Glomerular endothelial cell (primary cell): ENCODE measurements around the gene PEPD. TPM values are rescaled to one million over a fixed set of nuclear protein-coding genes. Genes with fewer than 3 reads are reported as not detected.

Source experiments
- DNase-seq: peaks from one replicate; pipeline ENCODE4 v3.0.0-alpha.2; 2011; ENCODE audit warnings: low read depth, low spot score; ENCODE audit errors: extremely low read depth
- total RNA-seq: library from RNA; depleted of rRNA; stranded (reverse); fragments of >200 nt; gene quantifications from 2 replicates; pipeline ENCODE4 v1.2.3, GENCODE V29; 2015

Gene PEPD
- total RNA-seq, 1 donor from 2014 or later = 110 TPM

DNA sequence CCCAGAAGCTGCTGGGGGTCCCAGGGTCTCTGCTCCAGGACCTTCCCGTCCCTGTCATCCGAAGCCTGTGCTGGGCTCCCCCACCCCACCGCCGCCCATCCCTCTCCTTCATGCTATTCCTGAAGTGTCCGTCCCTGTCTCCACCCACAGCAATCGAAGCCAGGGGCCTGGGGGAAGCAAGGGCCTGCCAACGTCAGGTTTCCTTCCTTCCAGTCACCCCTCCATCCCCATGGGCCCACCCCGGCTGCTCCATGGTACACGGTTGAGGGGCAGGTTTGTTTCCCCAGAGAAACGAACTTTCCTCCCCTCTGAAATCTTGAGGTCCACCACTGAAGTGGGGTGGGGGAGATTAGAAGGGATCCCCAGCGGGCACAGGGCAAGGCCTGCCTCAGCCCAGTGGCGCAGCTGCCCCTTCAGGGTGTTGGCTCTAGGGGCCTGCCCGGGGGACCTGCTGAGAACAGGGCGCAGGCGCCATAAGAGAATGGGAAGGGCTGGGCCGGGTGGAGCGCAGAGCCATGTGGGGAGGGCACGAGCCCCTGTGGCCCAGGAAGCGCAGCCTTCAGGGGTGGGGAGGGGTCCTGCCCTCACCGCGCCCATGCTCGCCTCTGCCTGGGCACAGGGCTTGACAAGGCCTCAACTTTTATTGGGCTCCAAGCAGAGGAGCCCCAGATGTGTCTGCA is 132.0 kb downstream of the PEPD start:
- DNase-seq = no peak

DNA sequence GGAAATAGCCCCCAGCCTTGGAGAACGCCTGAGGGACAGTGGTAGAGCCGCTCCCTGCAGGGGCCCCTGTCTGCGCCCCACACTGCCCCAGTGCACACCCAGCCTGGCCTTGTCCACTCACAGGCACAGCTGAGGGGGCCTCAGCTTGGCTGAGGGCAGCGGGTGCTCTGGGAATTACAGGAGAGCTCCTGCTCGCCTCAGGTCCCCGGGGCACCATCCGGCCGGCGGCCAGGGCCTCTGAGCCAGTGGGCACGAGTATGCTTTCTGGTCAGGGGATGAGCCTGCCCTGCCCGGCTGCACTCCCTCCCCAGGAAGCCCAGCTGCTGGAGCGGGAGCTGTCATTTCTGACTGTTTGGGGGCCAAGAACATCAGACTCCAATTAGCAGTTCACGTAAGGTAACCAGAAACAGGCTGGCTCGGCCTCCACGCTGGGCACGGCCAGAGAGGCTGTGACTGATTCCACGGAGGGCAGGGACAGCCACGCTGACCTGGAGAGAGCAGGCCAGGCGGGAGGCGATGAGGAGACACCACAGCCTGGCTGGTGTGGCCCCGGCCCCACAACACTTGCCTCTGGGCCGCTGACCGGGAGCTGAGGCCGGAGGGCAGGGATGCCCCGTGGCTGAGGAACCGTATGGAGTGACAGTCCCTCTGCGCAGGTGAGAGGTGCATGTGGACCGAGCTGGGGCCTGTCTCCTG is 132.7 kb downstream of the PEPD start:
- no peak for DNase-seq

DNA sequence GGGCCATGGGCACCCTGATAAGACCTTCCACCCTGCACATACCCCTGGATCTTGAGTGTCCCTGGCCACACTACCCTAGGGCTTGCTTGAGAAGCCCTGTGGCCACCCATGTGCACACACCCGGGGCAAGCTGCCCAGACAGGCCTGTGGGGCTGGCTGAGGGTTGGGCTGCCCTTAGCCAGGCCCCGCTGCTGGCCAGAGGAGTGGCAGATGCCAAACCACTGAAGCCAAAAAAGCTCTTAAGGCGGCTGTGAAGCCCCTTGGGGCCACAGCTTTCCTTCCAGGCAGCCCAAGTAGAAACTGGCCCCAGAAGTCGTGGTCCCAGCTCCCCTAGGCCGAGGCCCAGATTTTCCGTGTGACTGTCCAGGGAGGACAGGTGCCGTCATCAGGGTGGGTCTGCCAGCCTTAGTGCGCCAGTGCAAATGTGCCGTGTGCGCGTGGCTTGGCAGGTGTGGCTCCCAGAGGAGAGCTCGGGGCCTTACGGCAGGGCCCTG is 133.3 kb downstream of the PEPD start:
- no peak for DNase-seq

DNA sequence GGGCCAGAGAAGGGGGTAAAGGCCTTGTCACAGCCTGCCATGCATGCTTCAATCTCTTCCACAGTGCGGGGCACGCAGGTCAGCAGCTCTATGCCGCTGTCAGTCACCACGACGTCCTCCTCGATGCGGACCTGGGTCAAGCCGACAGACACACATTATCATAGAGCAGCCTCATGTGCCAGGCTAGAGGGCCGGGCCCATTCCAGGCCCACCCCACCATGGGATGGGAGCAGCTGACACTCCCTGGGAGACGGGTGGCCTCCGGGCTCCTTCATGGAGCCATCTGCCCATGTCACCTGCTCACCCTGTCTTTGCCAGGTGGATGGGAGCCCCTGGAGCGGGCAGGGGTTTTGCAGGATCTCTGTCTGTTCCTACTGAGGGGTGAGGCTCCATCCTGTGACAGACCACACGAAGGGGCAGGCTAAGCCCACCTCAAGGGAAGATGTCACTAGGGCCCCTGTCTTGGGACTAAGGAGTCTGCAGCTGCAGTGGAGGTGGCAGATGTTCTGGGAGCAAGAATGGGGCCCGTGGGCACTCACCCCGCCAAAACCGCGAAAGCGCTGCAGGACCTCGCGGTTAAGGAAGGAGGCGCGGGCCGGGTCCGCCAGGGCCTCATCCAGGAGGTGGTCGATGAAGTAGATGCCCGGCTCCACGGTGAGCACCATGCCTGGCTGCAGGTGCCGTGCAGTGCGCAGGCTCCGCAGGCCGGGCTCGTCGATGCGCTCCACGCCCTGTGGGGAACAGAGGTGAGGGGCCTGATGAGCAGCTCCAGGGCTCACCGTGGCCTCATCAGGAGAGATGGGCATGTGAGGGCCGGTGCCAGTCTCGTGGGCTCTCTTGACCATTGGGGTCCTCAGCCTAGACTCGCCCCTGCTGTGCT is 134.0 kb downstream of the PEPD start:
- no peak for DNase-seq

DNA sequence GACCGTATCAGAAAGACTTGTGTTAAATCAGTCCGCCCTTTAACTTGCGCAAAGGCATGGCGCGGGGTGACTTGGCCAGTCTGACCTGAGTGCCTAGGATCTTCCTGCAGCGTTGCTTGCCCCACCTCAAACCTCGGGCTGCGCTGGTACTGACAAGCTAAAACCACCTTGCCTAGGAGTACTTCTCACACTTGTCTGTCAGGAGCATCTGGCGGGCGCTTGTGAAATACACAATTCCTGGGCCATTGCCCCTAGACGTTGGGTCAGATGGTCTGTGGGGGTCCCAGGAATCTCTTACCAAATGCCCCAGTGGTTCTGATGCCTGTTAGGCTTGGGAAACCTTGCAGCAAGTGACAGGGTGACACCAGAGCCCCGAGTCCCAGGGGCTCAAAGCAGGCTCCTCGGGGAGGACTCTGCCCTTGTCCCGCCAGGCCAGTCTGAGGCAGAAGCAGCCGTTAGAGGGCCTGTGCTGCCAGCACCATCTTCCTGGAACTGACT is 135.2 kb downstream of the PEPD start:
- DNase-seq = no peak

DNA sequence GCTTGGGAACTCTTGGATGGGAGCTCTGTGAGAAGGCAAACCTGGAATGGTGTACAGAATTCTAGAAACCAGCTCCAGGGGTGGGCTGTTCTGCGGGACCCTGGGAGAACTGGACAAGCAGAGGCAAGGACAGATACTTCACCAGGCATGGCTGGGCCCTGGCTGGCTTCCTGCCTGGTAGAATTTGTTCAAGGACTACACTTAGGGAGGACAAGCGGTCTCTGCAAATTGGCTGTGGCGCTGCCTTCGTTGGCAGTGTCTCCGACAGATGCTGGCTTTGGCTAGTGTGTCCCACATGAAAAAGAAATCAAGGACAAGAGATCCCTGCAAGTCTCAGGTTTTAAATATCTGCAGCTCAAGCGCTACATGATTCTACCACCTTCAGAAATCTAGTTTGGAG is 135.6 kb downstream of the PEPD start:
- DNase-seq = no peak

DNA sequence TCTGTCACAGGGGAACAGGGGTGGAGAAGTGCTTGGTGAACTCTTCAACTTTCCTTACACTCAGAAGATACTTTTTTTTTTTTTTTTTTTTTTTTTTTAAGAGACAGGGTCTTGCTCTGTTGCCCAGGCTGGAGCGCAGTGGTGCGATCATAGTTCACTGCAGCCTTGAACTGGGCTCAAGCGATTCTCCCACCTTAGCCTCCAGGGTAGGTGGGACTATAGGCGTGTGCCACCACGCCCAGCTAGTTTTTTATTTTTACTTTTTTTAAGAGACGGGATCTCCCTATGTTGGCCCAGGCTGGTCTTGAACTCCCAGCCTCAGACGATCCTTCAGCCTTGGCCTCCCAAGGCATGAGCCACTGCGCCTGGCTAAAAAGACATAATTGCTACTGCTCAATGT is 136.6 kb downstream of the PEPD start:
- no peak for DNase-seq

DNA sequence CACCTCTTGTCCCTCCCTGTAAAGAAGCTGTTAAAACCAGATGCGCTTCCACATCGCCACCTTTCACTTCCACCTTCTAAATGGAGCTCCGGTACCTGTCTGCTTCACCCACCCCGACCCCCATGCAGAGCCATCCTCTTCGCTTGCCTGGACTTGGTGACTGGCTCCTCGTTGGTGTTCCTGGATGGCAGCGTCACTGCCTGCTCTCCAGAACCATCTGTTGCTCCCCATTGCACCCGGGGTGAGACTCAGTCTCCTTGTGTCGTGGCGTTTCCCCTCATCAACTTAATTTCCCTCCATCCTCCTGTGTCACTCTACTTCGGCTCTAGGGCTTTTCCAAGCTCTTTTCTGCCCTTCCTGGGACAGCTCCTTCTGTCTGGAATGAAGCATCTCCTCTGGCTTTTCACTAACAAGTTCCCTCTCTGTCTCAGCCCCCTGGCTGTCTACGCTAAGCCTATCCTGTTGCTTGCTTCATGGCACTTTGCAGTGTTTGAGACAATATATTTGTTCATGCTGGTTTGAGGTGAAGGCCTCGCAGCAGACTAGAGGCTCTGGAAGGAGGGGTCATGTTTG is 137.8 kb downstream of the PEPD start:
- no peak for DNase-seq

DNA sequence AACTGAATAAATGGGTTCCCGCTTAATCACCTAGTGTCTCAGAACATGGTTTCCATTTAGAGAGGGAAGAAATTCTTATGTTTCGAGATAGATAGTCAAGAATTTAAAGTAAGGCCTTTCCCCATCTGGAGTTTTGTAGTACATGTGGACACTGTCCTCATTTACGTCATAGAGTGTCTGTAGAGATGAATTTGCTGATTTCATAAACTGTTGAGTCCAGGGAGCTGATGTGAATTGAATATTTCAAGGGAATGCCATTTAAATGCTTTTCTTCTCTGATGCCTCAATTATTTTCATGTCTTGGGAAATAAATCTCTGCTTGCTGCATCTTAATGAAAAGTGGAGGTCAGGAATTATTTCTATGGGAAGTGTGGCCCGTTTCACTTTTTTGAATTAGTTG is 138.6 kb downstream of the PEPD start:
- no peak for DNase-seq

DNA sequence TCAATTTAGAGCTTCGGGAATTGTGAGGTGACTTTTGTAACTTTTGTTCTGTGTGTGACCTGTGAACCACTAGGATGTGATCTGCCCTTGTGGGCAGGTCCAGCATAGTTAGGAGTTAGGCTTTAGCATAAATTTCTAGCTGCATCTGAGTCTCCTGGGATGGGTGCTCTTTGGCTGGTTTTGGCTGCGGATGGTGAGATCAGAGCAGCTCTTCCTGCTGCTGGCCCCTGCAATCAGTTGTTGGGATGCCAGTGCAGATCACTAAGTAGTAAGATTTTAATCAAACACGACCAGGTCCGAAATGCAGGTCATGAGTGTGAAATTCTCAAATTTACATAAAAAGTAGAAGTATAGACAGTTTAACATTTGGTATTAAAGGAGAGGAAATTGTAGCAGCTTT is 139.6 kb downstream of the PEPD start:
- DNase-seq = no peak

DNA sequence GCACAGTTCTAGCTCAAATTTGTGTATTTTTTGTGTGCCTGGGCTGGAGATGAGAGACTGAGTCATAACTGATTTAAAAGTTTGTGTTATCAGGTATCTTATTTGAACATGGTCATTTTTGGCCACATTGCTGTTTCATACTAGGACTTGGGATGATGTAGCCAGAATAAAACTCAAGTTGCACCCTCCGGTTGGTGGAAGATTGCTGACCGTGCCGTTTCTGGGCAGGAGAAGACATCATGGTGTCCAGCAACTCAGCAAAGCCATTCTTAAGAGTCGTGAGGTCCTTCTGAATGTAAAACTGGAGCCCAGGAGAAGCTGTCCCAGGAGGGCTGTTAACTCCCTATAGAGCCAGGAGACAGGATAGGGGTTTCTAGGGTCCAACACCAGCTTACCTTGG is 140.5 kb downstream of the PEPD start:
- no peak for DNase-seq

DNA sequence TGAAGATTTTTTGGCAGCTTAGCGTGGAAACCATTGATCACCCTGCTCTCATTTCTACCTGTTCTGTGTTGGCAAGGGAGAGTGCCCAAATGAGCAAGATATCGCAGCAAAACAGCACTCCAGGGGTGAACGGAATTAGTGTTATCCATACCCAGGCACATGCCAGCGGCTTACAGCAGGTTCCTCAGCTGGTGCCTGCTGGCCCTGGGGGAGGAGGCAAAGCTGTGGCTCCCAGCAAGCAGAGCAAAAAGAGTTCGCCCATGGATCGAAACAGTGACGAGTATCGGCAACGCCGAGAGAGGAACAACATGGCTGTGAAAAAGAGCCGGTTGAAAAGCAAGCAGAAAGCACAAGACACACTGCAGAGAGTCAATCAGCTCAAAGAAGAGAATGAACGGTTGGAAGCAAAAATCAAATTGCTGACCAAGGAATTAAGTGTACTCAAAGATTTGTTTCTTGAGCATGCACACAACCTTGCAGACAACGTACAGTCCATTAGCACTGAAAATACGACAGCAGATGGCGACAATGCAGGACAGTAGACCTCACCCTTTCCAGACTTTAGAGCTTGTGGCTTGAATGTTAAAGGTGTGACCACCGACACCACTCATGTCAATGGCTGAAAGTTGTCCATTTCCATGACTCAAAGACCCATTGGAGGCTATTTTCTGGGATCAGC is 142.3 kb downstream of the PEPD start:
- DNase-seq = no peak

DNA sequence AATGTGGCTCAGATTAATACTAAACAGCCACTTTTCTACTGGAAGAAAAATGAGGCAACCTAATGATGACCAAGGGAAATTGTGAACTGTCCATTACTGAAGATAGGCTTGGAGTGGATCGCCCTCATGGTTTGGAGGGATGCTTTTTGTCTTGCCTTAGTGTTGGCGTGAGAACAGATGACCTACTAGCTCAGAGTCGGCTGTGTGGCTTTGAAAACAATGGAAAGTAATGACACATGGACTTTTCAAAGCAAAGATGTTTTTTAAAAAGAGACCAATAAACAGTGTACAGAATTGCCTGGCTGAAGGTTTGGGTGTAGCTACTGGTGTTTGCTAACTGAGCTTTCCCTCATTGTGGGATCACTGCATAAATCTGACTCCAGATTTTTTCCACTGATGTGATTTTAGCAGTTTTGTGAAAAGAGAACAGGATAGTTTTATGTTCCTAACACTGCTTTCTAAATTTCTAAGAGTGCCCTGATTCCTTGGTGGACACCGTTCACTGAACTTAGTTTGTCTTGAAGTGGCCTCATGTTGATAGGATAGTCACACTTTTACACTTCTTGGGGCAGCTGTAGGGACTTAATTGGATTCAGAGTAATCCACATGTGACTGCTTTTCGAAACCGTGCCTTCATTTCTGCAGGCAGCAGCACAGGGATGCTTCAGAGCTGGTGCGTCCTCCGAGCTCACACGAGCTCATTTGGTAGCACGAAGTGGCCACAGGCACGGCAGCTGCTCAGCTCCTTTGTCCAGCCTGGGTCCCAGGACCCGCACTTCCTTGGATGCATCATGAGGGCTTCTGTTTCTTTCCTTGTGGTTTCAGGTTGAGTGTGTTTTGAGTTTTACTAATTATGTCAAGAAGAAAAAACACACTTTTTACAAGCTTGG is 143.8 kb downstream of the PEPD start:
- no peak for DNase-seq

DNA sequence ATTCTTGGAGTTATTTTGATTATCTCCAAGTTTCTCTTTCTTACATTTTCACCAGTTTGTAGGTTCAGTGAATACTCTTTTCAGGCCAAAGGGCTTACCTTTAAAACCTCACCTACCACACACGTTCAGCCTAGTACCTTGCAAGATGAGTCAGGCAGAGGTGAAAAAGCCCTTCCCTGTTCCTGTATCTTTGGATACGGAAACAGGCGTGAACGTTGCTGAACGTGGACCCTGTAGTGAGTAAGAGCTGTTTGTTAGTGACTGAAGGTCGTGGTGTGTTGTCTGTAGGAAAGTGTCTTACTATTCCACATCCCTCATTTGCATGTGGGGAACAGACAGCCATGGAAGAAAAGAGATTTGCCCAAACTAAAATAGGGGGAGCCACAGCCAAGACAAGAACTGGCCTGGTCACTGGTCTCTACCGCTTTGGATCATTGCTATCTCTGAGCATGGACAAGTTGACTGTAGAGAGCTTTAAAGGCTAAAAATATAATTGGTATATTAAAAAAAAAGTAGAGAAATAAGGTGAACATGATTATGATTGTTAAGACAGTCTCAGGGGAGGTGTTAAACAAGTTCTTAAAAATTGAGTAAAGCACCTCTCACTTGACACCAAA is 144.5 kb downstream of the PEPD start:
- DNase-seq = no peak

DNA sequence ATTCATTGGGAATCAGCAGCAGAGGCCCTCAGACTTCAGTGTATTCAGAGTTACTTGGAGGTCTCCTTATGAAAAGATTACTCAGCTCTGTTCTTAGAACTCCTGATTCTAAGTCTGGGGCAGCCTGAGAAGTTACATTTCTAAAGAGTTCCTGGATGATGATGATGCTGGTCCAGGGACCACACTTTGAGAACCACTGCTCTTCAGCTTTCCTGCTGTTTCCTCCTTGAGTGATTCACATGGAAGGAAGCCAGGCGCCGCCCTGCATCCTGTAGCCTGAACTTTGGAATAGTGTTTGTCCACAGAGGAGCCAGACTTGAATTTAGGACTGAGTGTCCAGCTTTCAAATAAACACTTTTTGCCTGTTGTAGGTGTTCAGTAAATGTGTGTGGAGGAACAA is 145.2 kb downstream of the PEPD start:
- DNase-seq = peak; percentile 61

DNA sequence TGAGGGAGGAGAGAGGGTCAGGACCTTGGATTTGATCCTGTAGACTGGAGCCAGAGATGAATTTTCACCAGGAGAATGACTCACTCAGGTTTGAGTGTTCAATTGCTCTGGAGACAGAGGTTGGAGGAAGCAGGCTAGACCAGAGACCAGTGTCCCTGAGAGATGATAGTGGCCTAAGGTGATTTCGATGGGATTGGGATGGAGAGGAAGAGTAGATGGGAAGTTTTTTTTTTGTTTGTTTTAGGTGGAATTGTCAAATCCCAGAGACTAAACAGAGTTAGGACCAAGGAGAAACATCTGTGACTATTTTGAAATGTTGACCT is 145.8 kb downstream of the PEPD start:
- no peak for DNase-seq

DNA sequence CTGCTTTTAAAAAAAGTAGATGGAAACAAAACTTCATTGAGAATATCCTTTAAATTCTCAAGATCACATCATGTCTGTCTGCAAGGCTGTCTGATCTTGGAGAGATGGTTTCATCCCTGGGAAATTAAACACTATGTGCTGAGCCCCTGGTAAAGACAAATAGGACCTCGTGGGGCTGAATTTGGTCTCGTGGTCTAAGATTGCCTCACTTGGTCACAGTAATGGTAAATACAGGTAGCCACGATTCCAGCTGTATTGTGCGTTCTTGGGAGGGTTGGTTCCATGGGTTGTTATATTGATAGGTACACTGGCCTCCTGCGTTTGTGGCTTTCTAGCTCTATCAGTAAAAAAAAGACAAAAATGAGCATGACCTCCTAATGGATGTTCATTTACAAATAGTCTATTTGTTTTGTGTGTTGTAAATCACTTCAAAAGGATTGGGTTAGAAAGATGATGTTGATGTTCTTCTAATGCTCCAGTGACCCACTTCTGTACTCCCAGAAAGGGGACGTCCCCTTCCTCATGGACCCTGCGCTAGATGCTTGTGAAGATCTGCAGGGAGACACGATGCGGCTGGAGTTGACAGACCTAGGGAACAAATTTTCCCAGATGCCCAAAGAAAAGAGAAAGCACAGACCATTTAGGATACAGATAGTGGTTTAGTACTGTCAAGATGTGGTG is 146.3 kb downstream of the PEPD start:
- DNase-seq = no peak

DNA sequence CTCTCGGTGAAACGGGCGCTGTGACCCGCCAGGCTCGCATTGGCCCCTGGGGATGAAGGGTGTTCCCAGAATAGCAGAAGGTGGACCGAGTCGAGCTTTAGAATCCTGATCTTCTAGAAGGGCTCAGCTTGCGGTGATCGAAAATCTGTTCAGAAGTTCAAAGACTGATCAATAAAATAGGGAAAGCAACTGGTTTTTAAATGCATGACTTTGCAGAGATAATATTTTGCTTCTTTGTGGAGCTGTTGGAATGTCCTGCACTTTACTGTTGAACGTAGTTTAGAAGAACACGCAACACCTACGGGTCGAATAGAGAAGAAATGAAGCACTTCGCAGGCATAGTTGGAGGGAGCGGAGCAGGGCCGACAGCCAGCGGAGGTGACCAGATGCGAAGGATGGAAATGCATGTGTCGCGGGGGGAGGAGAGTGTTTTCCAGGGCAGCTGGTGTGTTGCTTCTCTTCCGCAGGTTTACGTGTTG is 147.3 kb downstream of the PEPD start:
- DNase-seq = no peak
